Activated T-cell treated with anti-CD3 and anti-CD28 coated beads for 4 hours (primary cell): Measurements from ENCODE around the gene KIF16B.

ENCODE experiments used
- DNase-seq: peaks from one replicate; pipeline ENCODE4 v3.0.0-alpha.2; 2020

Gene KIF16B

DNA sequence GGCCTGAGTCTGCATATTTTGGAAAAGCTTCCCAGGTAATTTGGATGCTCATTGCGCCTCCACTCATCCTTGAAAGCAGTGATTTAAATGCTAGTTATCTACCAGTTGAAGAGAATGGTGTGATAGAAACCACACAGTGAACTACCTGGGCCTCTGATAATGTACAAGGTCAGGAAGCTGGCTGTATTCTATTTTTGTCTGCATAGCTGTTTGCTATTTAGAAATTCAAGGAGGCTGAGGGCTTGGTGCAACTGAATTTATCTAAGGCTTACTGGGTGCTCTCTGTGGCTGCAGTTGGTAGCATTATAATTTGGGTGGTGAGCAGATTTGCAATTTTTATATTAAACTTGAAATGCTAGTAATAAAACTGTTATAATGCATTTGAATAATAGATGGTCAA, 245.6 kb downstream of the KIF16B start:
- no peak for DNase-seq

DNA sequence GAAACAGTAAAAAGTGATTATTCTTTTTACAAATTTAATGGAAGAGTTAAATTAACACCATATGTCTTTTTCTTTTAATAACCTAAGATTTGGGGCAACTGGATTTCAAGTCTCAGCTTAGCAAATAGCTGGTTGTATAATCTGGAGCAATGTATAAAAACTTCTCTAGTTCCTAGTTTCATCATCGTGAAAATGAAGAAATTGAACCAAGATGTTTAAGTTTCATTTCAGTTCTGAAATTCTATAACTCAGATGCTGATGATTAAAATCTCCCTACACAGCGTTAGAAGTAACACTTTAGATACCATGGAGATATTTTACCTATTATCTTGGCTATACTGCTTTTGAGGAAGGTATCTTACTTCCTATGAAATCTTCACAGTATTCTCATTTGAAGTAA, 252.0 kb downstream of the KIF16B start:
- no peak for DNase-seq

DNA sequence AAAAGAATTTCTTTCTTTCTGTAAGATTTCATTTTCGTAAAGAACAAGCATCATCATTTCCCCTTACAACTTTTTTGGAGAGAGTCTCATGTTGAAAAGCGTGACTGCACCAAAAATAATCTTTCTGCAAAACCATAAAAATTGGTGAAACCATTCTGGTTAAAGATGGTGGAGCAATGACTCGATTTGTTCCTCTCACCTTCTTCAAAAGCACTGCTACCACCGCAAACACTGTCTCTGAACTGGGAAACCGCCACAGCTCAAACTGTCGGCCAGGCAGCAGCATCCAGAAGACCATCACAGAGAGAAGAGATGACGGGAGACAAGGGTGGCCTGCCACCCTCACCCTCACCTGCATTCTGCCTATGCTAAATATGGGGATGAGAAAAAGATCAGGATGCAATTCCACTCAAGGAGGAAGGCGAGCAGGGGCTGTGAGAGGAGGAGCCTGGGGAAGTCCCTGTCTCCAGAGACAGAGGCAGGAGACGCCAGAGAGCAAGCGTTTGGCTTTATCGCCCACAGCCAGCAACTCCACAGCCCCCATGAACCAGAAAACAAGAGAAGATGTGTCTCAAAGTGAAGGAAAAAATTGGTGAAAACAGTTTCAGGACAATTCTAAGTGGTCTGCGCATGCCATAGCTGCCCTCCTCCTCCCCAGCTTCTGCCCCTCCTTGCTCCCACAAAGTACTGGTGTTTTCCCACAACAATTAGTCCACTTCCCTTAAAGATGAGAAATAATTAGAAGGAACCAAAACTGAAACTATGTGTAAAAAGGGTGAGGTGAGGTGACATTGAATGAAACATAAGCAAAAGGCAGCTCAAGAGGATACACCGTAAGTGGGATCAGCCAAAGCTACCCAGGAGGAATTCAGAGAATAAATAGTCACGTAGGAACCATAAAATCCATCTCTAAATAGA, 255.5 kb downstream of the KIF16B start:
- DNase-seq, result no peak

DNA sequence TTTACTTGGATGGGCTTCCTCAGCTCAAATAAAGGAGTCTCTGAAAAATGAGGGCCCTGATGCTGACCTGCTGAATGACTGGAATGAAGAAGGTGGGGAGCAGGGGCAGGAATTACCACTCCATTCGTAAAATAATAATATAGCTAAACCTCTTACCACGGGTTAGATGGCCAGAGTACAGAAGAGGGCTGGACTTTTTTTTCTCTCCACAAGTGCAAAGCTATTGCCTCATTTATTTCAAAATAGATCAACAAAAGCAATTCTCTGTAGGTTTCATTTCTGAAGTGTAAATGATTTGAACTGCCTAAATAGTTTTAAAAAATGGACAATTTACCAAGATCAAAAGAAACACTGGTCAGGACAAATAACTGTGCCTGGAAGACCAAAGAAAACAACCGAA, 256.7 kb downstream of the KIF16B start:
- no peak for DNase-seq

DNA sequence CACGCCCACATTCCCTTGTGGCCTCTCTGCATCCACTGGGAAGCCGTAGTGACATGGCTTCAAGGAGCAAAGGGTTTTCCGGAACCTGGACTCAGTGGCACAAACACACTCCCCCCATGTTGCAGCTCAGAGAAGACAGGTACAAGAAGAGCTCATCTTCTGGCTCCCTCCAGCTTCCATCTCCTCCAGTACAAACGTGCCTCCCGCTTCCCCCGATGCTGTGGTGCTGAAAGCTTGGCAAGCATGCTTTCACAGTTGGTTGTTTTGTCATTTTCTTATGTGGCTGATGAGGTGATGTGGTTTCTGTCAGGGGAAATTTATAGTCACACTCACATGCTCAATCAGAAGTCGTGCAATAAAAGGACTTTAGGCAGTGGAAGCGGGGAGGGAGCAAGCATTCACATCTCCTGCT, 258.5 kb downstream of the KIF16B start:
- DNase-seq, result no peak

DNA sequence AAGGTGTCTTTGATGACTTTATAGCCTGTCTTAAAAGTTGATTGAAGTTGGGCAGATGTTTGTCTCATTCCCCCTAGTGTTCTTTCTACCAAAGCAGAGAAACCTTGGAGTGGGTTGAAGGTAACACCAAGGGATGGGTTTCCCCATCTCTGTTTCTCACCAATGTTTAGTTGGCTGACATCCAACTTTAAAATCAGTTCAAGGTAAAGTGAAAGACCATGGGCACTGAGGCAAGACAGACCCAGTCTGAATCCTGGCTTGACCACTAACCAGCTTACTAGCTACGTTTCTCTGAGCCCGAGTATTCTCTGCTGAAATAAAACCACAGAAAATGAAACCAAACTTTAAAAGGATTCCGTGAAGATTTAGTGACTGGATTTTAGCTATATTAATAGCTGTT, 258.9 kb downstream of the KIF16B start:
- no peak for DNase-seq

DNA sequence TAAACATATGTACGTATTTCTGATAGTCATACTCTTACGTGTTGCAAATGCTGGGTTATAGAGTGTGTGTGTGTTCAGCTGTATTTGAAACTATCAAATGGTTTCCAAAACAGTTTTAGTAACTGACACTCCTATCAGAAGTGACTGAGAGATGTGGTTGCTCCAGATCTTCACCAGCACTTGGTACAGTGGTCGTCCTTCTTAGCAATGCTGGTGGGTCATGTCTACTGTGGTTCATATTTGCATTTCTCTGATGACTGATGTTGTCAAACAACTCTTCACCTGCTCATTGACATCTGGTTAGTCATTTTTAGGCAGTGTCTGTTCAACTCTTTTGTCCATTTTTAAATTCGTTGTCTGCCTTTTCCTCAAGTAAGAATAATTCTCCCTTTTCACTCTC, 259.3 kb downstream of the KIF16B start:
- DNase-seq, result no peak

DNA sequence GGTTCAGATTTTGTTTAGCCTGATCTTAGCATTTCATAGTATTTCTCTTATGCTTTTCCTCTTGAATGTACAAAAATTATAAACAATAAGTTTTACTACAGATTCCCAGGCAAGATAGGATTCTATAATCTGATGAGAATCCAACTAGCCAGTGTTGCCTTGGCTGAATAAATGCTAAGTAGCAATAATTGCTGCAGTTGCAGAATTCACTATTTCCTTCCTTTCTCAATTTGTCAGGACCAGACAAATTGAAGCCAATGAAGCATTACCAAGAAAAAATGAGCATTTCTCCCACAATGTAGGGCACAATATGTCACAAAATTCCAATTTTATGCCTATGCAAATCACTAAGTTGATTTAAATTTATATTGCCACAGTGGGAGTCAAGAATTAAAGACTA, 260.2 kb downstream of the KIF16B start:
- no peak for DNase-seq

DNA sequence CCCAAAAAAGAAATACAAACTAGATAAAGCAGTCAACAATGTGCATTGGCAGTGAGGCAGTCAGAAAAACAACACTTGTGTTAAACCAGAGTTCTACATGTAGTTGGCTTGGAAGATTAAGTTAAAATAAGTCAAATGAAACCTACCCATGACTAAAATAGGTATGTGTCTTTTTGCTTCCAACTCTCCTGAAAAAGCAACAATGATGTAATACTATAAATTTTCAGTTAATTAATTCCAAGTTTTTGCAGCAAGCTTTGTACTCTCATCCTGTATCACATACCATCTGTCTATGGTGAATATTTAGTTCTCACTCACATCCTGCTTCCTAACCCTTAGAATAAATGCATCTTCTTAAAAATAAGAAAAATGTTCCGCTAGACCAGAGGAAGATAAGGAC, 261.5 kb downstream of the KIF16B start:
- no peak for DNase-seq

DNA sequence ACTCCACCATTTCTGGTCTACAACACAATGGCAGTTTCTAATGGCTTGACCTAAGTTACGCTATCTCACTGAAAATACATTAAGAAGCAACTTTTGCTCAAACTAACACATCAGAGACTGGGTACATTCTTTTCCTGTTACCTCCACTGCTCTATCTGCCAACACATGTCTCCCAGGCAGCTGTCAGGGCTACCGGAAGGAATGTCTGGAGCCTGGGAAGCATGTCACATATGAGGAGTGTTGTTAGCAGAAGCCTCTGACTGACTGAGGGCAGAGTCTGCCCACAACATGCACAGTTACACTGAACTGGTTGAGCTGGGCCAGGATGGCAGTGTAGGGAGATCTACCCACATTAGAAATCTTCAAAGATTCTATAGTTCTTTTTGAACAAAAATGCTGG, 264.5 kb downstream of the KIF16B start:
- no peak for DNase-seq

DNA sequence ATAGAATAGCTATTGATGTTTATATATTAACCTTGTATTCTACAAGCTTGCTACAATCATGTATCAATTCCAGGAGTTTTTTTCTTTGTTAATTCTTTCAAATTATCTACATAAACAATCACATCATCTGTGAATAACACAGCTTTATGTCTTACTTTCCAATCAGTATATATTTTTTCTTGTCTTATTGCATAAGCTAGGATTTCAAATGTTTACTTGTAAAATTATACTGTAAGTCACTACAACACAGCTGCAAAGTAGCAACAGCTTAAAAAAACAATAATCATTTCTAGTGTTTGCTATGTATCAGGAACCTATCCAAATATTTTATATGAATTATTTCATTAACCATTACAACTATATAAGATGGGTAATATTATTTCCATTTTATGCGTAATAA, 270.4 kb downstream of the KIF16B start:
- DNase-seq, result no peak

DNA sequence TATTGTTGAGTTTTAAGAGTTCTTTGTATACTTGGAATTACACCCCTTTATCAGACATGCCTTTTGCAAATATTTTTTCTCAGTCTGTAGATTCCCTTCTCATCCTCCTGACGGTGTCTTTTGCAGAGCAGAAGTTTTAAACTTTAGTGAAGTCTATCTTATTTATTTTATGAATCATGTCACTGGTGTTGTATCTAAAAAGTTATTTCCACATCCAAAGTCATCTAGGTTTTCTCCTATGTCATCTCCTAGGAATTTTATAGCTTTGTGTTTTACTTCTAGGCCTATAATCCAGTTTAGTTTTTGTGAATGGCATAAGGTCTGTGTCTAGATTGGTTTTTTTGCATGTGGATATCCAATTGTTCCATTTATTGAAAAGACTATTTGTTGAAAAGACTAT, 271.3 kb downstream of the KIF16B start:
- DNase-seq, result no peak

DNA sequence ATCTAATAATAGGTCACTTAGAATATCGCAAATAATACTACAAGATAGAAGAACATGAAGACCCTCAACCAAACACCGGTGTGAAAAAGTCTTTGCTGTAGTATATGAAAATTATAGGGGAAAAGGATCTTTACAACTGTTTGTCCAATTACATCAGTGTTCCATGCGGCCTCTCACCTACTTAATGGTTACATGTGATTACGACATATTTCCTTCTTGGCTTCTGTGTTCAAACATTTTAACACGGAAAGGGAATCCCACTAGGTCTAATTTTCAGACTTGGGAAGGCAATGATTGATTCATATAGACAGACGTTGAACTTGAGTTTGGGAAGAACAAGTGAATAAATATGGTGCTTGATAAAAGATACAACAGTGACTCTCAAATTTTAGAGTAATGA, 273.4 kb downstream of the KIF16B start:
- DNase-seq, result no peak

DNA sequence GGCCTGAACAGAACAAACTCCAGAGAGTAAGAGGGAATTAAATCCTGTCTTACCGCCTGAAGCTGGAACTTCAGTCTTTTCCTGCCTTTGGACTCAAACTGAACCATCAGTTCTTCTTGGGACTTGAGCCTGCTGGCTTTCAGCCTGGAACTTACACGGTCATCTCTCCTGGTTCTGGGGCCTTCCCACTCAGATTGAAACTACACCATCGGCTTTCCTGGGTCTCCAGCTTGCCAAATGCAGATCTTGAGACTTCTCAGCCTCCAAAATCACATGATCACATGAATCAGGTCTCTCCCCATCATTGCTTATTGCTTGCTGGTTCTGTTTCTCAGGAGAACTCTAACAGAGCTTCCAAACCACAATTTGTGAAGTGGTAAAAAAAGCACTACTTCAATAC, 276.3 kb downstream of the KIF16B start:
- DNase-seq, result no peak

DNA sequence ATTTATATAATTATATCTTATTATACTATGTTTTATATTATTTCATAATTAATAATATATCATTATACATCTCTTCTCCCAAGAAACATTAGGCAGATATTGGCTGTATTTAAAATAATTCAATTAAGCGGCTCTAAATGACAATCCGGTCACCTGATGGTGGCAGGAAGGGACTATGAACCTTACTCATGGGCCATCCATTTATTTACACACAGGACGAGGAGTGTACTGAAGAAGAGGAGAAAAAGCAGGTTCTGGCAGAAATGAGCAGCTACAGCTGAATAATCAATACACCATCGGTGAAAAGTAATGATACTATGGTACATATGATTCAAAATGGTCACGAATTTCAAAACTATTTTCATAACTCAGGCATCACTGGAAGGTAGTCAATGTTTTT, 277.7 kb downstream of the KIF16B start:
- no peak for DNase-seq

DNA sequence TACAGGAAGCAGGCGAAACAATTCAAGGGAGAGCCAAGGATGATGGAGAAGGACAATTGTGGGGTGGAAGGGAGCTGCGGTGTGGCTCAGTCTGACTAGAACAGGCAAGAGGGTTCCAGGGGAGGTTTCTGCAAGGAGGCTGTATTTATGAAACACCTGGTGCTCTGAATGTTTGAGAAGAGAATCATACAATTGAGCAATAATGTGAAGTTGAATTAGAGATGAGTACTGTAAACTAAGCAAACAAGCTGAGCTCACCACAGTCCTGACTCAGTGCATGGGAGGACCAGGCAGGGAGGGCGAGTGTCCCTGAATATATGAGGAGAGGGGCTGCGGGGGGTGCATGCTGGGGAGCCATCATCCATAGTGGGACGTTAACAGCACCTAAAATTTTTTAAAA, 279.7 kb downstream of the KIF16B start:
- no peak for DNase-seq

DNA sequence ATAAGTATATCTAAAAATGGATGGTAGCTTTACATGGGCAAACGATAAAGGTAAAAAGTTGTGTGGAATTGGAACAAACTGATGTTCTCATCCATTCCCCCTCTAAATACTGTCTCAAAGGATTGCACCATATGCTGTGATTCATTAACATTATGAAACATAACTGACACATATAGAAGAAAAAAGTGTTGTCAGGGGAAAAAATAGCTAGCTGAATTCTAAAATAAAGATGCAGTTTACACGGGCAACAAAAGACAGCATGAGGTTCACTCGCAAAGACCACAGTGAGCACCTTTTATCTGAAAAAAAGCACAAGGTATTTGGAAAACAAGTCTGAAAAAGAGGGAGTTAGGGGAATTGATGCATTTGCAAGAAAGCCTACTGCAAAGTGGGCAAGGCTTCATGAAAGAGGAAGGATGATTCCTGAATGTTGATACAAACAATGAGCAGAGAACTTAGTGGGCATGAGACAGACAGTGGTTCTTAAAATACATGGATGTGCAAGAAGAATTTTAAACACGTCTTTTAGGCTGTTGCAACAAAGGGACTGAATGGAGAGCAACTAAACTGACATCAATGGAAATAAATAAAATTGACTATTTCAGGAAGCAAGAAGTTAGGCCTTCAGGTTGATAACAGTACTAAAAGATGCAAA, 280.9 kb downstream of the KIF16B start:
- no peak for DNase-seq

DNA sequence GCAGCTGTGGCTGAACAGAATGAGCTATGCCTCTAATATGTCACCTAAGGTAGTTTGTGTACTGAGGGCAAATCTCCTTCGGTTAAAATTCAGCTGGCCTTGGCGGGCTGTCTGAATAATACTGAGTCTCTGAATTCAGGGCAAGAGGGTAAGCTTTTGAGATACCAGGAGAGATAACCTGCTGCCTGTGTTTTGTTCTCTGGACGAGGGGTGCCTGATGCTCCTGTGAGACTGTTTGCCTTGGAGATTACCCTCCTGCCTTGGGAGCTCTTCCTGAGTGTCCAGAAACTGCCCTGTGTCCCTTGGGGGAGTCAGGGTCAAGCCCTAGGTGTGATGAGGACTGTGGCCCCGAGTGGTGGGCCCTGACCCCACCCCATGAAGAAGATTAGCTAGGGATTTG, 282.9 kb downstream of the KIF16B start:
- DNase-seq, result no peak

DNA sequence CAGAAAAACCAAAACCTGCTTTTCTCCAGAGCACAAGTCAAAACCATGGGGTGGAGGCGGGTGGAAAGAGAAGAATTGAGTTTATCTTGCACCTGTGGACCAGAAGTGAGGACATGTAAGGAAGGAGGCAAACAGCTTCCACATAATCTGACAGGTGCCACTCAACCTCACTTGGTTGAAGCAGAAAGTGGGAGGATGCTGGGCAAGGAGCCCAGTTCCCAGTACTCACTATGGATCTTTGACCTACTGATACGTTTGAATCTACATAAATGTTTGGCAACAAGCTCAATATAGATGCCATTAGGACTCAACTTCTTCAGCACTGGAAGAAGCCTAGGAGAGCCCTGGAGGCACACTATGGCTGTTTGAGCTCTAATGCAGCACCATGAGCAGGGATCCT, 285.5 kb downstream of the KIF16B start:
- no peak for DNase-seq

DNA sequence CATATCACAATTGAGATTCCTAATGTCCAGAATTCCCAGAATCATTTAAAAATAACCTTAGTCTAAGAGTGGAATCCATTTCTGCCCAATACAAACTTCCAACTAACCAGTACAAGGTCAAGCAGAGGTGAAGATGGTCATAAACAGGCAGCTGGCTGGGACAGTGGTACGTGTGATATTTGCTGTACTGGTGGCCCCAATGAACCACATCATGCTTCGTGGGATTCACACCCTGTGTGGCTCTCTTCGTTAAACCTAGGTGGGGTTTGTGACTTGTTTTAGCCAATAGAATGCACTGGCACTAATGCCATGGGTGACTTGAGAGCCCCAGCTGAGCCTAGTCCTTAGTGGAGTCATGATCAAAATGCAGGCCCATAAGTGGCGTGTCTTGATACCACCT, 286.6 kb downstream of the KIF16B start:
- DNase-seq, result no peak

DNA sequence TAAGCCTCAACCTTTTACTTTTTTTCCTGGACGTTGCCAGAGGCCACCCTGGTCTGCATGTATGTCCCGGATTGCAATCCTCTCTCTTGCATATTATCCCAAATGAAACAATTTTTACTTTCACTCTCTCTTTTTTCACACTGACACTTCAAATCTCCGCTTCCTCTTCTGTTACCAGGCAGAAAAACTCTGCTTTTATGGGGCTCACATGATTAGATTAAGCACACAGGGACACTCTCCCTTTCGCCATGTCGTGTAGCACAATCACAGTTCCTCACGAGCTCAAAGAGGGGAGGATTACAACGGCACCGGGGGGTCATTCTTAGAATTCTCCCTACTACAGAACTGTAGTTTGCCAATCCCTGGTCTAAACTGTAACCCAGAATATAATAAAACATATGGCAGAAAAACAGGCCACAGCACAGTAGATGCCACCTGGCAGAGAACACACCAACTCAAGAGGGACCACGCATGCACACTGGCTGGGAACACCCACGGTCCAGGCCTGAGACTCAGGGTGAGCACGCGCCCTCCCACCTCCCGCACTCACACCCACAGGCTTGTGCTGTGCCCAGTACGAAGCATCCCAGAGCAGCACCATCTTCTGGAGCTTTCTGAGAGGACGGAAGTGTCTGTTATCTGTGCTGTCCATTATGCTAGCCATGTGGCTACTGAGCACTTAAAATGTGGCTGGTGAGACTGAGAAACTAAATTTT, 288.7 kb downstream of the KIF16B start:
- no peak for DNase-seq

DNA sequence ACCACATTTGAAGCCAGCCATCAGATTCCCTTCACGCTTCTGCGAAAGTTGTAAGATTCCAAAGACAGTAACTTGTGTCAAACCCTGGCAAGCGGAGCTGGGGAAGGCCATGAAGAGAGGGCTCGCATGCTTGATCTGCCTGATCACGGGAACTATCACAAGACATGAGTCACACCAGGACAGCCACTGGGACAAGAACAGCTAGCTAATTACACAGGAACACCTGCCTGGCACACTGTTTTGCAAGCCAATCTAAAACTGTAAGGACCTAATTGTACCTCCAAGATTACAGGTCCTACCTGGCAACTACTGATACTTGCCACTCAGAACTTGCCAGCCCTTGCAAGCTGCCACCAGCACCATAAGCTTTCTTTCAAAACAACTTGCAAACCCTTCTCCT, 289.3 kb downstream of the KIF16B start:
- no peak for DNase-seq

DNA sequence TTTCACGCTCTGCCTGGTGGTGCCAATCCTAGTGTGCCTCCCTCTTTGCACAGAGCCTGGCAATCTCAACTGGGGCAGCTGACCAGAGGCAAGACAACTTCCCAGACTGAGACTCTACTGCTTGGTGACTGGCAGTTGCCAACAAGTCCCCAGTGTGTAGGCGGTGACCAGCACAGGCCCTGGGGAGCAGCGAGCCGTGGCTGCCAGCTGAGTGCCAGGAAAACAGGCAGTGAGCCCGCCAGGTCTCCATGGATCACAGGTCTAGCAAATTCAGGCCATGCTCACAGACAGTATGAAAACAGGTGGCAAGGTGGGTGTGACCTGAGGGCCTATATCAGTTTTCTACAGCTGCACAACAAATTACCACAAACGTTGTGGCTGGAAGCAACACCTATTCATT, 289.9 kb downstream of the KIF16B start:
- DNase-seq, result no peak

DNA sequence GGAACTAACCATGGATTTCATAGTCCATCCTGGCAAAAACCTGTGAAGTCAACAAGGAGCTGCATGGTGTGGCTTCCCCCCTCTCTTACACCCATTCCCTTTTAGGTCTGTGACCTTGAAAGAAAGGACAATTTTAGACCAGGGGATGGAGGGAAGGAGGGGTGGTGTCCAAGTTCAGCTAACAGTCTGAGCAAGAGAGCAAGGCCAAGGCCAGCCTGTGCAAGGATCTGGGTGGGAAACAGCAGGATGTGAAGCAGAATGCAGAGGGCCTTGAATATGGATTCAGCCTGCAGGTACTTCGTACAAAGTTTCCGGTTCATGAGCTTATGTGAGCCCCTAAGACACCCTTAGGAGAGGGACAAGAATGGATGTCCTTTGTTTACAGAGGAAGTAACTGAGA, 293.0 kb downstream of the KIF16B start:
- no peak for DNase-seq
